HG03442 (cell line): Measurements from ENCODE around the gene GHRH.

ENCODE experiments used
- ATAC-seq: cut with Tn5 transposase; IDR thresholded peaks from one replicate; pipeline ENCODE4 v1.9.1; 2021; ENCODE audit warnings: mild to moderate bottlenecking, moderate library complexity; ENCODE audit not compliant: unreplicated experiment

GHRH gene, protein sequence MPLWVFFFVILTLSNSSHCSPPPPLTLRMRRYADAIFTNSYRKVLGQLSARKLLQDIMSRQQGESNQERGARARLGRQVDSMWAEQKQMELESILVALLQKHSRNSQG

DNA sequence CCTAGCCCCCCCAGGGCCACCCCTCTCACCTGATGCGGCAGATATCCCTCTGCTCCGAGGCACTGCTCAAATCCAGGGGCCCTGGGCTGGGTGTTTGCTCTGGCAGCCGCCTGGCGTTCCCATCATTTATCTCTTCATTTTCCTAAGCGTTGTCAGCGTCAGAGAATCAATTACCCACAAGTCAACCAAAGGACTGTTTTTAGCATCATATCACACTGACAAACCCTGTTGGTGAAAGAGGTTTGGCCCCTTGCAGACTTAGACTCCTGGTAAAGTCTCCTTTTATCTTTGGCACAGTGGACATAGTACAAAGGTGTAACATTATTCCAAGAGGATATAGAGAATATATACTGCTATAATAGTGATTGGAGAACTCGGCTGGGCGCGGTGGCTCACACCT is at the start of gene GHRH:
Gene GHRH, minus strand, starts transcription at position 101 of the 400 bp plus-strand sequence. CDS start 4,925 bp downstream, outside the sequence.
- ATAC-seq: no peak

DNA sequence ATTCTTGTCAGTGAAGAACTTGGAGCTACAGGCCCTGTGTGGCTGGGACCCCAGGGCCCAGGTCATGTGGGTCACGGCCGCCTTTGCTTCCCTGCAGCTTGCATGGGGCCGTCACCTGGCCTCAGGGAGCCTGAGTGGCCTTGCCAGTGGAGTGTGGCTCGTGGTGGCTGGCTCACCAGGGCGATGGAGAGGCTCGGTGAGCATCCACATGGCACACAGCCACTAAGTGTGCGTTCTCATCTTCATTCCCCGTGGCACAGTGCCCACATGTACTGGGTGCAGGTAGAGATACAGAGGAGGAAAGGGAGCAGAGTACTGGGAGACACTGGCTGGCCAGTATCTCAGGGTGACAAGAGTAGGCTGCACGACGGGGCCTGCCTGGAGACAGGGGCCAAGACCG is 49.3 kb upstream of the GHRH start:
- no peak for ATAC-seq

GRCh38 chr20:37309936-37310590 is 48.4 kb upstream of the GHRH start:
- no peak for ATAC-seq

DNA sequence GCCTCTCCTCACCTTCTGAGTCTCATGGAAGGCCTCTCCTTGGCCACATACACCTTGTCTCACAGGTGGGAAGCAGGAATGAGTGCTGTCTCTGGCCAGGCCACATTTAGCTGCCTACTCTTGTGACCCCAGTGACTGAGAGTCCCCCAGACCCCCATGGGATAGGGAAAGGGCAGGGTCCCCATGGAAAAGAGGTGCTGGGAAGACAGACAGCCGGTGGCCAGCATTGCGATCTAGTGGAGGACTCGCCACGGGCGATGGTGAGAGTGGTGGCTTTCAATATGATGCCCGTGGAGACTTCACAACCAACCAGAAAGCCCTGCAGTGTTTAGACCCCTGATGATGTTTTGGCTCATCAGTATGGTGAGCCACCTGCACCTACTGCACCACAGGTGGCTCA is 47.7 kb upstream of the GHRH start:
- no peak for ATAC-seq

DNA sequence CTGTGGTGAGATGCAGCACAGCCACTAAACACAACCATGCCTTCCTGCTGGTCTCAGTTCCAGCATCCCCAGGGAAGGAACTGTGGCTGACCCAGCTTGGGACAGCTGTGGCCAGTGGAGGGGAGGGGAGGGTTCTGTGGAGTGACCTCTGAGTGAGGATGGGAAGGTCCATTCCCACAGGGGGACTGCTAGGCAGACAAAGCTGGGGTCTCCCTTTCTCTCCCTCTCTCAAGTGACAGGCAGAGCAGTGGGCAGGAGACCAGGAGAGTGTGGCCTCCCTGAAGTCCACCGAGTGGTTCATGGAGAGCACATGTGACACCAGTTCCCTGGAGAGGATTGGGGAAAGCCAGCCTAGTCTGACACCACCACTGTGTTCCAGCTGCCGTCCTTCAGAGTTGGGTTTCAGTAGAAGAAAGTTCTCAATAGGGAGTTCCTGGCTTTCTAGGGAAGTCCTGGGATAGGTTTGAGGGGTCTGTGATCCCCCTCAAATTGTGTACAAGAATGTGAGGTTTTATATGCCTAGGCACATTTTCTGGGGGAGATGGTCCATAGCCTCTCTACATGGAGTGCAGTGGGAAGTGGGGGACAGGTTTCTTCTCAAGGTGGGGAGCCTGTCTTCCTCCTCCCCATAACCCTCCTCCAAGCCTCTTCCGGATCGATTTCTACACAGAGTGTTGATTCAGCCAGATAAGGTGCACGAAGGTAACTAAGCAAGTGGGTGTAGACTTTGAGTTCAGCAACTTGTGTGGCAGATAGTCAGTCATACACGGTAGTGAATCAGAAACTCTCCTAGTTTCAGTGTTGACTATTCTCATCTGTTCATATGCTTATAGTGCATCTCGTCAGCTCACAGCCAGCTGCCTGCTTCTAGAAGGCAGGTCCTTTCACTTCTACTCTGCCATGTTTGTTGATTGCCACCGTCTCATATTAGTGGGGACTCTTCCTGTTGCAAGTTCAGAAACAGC is 46.8 kb upstream of the GHRH start:
- peak; percentile 91 for ATAC-seq

DNA sequence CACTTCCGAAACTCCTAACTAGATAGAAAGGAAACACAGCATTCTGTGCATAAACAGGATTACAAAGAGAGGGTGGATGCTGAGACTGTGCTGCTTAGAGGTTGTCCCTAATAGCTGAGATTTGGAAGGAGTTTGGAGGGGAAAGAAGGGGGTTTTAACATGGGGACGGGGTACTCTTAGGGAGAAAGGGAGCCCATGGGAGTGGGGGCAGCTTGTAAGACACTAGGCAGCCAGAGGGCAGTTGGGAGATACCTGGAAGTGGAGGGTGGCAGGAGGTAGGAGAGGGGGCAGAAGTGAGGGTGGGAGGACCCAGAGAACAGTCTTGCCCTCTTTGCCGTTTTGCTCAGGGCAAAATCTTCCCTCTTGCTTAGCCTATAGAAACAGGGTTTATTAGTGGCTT is 44.2 kb upstream of the GHRH start:
- ATAC-seq: no peak

GRCh38 chr20:37305079-37305478 is 43.5 kb upstream of the GHRH start:
- ATAC-seq: no peak

DNA sequence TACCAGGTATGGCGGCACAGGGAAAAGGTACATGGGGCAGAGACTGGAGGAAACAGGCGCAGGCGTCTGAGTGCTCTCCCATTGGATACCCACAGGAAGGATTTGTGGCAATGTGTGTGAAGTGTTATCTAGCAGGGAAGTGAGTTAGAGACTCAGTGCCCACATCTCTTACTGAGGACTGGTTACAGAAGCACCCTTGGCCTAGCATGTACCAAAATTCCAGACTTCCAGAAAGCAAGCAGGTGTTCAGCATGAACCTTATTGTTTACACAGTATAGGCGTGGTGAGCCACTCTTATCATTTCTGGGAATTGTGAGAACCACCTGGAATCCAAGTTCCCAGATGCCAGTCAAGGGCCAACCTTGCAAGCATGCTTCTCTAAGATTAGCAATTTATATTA is 42.0 kb upstream of the GHRH start:
- no peak for ATAC-seq

- ATAC-seq: no peak
These were observed 41.4 kb upstream of the GHRH start for GRCh38 chr20:37302981-37303380.

DNA sequence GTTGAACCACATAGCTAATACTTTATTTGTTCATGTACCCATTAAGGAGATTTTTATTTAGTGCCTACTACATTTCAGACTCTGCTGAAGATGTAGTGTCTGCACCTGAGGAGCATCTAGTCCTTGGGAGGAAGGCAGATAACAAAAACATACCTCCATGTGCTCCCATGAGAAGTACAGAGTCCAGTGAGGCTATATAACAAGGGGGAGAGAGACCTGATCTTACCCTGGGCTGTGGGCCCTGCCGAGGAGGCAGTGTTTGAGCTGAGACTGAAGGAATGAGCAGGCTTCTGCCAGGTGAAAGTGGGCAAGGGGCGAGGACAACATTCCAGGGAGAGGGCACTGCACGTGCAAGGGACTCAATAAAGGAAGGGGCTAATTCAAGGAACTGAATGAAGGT is 39.9 kb upstream of the GHRH start:
- ATAC-seq: no peak

- no peak for ATAC-seq
These were observed 39.5 kb upstream of the GHRH start for GRCh38 chr20:37301120-37301519.

- ATAC-seq: no peak
These were observed 38.3 kb upstream of the GHRH start for GRCh38 chr20:37299718-37300528.

DNA sequence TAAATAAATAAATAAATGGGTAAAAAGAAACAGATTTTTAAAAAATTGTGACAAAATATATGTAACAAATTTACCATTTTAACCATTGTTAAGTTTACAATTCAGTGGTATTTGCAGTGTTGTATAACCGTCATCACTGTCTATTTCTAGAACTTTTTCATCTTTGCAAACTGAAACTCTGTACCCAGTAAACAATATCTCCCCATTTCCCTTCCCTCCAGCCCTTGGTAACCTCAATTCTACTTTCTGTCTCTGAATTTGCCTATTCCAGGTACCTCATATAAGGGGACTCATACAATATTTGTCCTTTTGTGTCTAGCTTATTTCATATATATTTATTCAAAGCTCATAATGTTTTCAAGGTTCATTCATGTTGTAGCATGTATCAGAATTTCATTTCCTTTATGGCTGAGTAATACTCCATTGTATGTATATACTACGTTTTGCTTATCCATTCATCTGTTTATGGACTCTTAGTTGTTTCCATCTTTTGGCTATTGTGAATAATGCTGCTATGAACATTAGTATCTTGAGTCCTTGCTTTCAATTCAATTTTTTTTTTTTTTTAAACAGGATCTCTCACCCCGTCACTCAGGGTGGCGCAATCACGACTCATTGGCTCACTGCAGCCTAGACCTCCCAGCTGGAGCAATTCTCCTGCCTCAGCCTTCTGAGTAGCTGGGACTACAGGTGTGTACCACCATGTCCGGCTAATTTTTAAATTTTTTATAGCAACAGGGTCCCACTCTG is 36.8 kb upstream of the GHRH start:
- ATAC-seq: no peak

GRCh38 chr20:37297066-37297736 is 35.6 kb upstream of the GHRH start:
- ATAC-seq: no peak

GRCh38 chr20:37296371-37296770 is 34.8 kb upstream of the GHRH start:
- ATAC-seq: no peak

GRCh38 chr20:37295595-37295994 is 34.0 kb upstream of the GHRH start:
- no peak for ATAC-seq

GRCh38 chr20:37295001-37295400 is 33.4 kb upstream of the GHRH start:
- no peak for ATAC-seq

- ATAC-seq: no peak
These were observed 32.8 kb upstream of the GHRH start for GRCh38 chr20:37294262-37294981.

- no peak for ATAC-seq
These were observed 31.8 kb upstream of the GHRH start for GRCh38 chr20:37293301-37293943.
